ENCODE results near the gene SCFD2. TPM values are rescaled to one million over a fixed set of nuclear protein-coding genes. Genes with fewer than 3 reads are reported as not detected.
"Not testable (repeated sequence)": the region's sequence is repeated elsewhere in the genome, so short reads cannot be mapped to it uniquely, and the experiment has no call there.

Gene SCFD2
- total and polyA plus RNA-seq, 8 donors: 11.4 to 26.6 (median 13.7) TPM

DNA sequence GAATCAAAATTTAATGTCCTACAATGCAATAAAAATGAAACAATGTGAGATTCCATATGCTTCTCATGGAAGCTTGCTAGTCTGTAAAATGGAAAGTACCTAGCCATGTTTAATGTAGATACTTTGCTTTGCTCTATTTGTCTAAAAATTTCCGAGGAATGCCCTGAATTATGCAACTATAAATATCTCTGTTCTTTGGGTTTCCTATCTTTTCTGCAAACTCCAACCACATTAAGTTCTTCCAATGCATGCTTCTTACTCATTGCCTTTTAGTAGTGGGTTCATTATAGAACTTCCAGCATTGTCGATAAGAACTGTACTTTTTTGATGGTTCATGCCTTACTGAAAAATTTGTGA, 325.4 kb downstream of the SCFD2 start:
- Histone ChIP-seq H3K9me3 (peaks cover 0 to 3% of the 10 kb centered on the region in 2 donors), H3K4me3 (no peak overlapping the region), H3K4me1 (no peaks in the 10 kb centered on the region), H3K36me3 (no peaks in the 10 kb centered on the region), H3K27ac (no peak overlapping the region), H3K27me3 (no peaks in the 10 kb centered on the region)
- TF ChIP-seq, protein P1, sequence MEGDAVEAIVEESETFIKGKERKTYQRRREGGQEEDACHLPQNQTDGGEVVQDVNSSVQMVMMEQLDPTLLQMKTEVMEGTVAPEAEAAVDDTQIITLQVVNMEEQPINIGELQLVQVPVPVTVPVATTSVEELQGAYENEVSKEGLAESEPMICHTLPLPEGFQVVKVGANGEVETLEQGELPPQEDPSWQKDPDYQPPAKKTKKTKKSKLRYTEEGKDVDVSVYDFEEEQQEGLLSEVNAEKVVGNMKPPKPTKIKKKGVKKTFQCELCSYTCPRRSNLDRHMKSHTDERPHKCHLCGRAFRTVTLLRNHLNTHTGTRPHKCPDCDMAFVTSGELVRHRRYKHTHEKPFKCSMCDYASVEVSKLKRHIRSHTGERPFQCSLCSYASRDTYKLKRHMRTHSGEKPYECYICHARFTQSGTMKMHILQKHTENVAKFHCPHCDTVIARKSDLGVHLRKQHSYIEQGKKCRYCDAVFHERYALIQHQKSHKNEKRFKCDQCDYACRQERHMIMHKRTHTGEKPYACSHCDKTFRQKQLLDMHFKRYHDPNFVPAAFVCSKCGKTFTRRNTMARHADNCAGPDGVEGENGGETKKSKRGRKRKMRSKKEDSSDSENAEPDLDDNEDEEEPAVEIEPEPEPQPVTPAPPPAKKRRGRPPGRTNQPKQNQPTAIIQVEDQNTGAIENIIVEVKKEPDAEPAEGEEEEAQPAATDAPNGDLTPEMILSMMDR (IDR thresholded peaks at IDR 0.05): no peak
- DNase-seq (no peak), ATAC-seq (no peak)
- intact Hi-C loops (cut with DNase I): no loop called here

DNA sequence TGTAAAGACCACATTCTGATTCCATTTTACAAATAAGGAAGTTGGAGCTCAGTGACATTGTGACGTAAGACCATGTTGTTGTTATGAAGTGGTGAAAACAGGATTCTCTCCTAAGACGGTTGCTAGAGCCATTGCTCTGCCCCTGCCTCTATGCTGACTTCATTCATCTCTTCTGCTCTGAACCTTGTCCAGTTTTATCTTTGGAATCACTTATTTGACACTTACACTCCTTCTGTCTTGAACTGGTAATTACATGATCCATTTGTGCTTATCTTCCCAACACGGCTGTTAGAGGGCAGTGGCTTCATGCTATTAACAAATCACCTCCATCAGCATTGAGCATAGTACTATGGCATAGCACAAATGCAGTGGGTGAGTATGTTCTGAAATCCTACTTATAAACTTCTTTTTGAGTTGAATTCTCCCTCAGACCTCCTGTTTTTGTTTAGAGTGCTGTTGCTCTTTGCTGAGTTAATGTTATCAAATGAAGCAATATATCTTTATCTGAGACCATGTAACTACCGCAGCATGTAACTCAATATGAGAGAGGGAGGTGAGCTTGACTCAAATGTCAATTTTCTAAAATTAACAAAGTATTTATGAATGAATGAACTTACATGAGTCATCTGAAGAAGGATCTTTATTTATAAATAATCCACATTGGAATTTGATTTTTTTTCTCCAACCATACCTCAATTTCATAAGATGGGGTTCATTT, 326.0 kb downstream of the SCFD2 start:
- TF ChIP-seq, protein P1 (IDR thresholded peaks at IDR 0.05): no peak
- intact Hi-C loops (cut with DNase I): no loop called here

DNA sequence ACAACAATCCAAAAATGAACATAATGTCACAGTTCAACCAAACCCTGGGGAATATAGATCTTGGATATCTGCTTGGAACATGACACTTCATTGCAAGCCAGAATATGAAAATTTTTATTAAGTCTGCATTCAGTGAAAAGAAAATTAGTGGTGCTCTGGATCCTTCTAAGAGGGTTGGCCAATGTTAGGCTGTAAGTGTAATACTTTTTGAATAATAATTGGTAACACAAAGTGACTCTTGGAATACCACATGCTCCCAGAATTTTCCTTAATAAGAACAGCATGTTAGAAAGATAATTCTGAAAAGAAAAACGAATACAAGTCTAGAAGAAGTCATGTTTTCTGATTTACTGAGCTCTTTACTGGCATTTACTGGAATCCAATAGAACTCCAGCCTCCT, 328.0 kb downstream of the SCFD2 start:
- Histone ChIP-seq H3K36me3 (no peaks in the 10 kb centered on the region), H3K4me1 (no peaks in the 10 kb centered on the region), H3K27me3 (no peaks in the 10 kb centered on the region), H3K27ac (no peak overlapping the region), H3K9me3 (peaks cover 0 to 5% of the 10 kb centered on the region in 2 donors), H3K4me3 (no peak overlapping the region)
- TF ChIP-seq, protein P1 (IDR thresholded peaks at IDR 0.05): no peak
- intact Hi-C loops (cut with DNase I): no loop called here
- no peak for ATAC-seq
- DNase-seq: no peak

More for the DNA sequence above, 326.0 kb downstream of the SCFD2 start:
- no peaks in the 10 kb centered on the region for H3K27me3 ChIP-seq
- ATAC-seq (no peak), DNase-seq (no peak)
- no peak overlapping the region for H3K27ac ChIP-seq
- H3K4me1 ChIP-seq: no peaks in the 10 kb centered on the region
- H3K9me3 ChIP-seq: peaks cover 0 to 5% of the 10 kb centered on the region in 2 donors
- H3K36me3 ChIP-seq: no peaks in the 10 kb centered on the region
- no peak overlapping the region for H3K4me3 ChIP-seq

DNA sequence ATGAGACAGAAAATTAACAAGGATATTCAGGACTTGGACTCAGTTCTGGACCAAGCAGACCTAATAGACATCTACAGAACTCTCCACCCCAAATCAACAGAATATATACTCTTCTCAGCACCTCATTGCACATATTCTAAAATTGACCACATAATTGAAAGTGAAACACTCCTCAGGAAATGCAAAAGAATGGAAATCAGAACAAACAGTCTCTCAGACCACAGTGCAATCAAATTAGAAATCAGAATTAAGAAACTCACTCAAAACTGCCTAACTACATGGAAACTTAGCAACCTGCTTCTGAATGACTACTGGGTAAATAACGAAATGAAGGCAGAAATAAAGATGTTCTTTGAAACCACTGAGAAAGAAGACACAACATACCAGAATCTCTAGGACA, 333.0 kb downstream of the SCFD2 start:
- H3K27me3 ChIP-seq; ATAC-seq; intact Hi-C loops (cut with DNase I); H3K4me1 ChIP-seq; DNase-seq; H3K4me3 ChIP-seq; H3K27ac ChIP-seq; H3K36me3 ChIP-seq: not testable (repeated sequence)
- H3K9me3 ChIP-seq: peaks cover 0 to 15% of the 10 kb centered on the region in 2 donors

DNA sequence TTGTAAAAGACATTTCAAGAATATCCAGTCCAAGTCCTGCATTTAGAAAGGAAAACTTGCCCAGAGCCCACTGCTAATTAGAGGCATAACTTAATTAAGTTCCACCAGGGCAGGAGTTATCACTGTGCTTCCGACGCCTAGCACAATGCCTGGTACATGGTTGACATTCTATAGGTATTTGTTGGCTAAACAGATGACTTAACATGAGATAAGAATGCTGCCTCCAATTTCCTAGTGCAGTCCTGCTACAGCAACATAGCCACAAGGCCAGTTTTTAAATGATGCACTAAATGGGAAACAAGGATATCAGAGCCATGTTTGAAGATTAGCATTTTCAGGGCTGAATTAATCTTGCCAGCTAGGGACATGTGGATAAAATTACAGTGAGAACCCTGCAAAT, 339.6 kb downstream of the SCFD2 start:
- TF ChIP-seq, protein P1 (IDR thresholded peaks at IDR 0.05): no peak
- no peaks in the 10 kb centered on the region for H3K27me3 ChIP-seq
- intact Hi-C loops (cut with DNase I): no loop called here
- H3K4me3 ChIP-seq: no peak overlapping the region
- H3K4me1 ChIP-seq: no peaks in the 10 kb centered on the region
- H3K36me3 ChIP-seq: no peaks in the 10 kb centered on the region
- no peak for DNase-seq
- ATAC-seq: no peak
- no peaks in the 10 kb centered on the region for H3K9me3 ChIP-seq
- H3K27ac ChIP-seq: no peak overlapping the region

Measured in left lung (tissue), 10 donors.